Measurements from ENCODE around the gene MYOM1.
"Not testable (repeated sequence)": the region's sequence is repeated elsewhere in the genome, so short reads cannot be mapped to it uniquely, and the experiment has no call there.

GRCh38 chr18:3049897-3050454 is 169.8 kb downstream of the MYOM1 start:
- TF ChIP-seq YY1 (IDR thresholded peaks at IDR 0.05; ENCODE audit: insufficient read depth, insufficient read length); SUZ12 (IDR thresholded peaks at IDR 0.05; ENCODE audit: extremely low read depth, insufficient read depth, insufficient read length): not testable (repeated sequence)
